DMS53 treated with DMSO at 0.1 percent for 48 hours (cell line): ENCODE measurements around the gene LEMD2.

Experiments
- DNase-seq: peaks from one replicate; lab custom pipeline; 2025; ENCODE audit not compliant: unreplicated experiment; lab: John Stamatoyannopoulos, UW

LEMD2 gene

GRCh38 chr6:33797626-33798342, 8.9 kb upstream of the LEMD2 start:
- no peak for DNase-seq

DNA sequence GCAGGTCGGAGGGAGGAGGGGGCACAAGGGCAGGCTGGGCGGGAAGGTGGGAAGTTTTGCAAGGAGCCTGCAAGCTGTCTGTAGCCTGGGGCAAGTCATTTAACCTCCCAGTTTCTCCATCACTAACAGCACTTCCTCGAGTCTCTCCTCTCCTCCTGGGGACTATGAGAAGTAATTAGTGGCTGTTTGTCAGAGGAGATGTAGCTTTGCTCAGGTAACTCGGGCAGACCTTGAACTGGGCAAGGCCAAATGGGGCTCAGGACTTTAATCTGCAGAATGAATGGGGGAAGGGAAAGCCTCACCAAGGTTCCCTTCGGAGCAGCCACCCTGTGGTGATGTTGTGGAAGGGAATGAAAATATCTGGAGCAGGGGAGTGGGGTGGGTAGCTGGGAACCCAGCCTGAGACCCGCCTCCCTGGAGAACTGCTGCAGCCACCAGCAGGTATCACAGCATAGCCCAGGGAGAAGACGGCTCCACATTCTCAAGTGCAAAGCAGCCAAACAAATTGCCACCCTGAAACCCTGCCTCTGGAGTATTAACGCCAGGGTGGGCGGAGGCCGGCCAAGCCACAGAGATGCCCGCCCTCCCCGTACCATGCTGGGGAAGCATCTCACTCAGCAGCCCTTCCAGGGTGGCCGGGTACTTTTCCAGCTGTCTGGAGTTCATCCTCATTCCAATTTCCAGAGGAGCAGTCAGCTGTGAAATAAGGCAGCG, 6.1 kb upstream of the LEMD2 start:
- no peak for DNase-seq

- no peak for DNase-seq
These were observed 4.1 kb upstream of the LEMD2 start for GRCh38 chr6:33792981-33793380.

DNA sequence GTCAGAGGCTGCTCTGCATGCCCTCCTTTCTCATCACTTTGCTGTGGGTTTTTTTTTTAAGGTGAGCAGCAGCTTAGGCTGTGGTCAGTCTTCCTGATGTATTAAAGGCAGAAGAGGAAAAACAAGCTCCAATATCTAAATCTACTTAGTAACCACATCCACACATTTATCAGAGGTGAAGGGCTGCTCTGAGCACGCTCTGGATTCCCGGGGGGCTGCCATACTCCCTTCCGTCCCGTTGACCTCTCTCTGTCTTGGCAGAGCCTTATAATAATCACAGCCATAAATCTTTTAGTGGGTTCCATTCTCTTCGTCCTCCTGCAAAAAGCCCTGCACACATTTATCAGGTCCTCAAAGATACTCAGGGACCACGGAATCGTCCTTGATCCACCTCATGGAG, 2.7 kb upstream of the LEMD2 start:
- no peak for DNase-seq

DNA sequence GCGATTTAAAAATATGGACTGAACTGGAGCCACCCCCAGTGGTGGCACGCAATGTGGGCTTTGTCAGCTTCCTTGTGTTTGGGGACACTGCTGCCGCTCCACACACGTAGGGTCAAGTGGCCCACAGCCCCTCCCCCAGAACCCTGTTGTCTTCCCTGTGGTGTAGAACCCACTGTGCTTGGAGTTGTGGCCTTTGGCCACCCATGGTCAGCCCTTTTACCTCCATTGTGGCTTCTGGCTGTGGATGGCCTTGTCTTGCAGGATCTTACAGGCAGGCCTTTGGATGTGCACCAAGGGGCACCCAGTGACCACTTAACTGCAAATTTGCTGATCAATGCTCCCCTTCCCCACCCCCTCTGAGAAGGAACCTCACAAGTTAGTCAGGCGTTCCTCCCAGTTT, 2.0 kb upstream of the LEMD2 start:
- DNase-seq: no peak

DNA sequence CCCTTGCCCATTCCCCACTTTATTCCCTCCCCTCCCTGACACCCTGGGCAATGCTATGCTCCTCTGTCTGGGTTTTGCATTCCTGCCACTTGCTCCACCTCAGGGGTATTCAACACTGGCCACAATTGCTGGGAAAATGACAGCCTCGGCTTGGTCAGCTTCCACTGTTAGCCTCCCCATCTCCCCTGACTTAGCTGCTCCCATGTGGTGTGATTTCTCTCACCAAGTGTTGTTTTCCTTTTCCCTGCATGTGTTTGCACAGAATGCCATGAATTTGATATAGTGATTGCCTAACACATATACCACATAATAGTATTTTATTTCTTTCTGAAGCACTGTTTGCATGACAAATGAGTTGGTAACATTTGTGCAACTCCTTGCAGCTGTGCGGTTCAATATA, 1.4 kb upstream of the LEMD2 start:
- DNase-seq: no peak

GRCh38 chr6:33789550-33789895, 593 bp upstream of the LEMD2 start:
- no peak for DNase-seq

GRCh38 chr6:33787954-33788693, 806 bp downstream of the LEMD2 start:
- peak; percentile 53 for DNase-seq

DNA sequence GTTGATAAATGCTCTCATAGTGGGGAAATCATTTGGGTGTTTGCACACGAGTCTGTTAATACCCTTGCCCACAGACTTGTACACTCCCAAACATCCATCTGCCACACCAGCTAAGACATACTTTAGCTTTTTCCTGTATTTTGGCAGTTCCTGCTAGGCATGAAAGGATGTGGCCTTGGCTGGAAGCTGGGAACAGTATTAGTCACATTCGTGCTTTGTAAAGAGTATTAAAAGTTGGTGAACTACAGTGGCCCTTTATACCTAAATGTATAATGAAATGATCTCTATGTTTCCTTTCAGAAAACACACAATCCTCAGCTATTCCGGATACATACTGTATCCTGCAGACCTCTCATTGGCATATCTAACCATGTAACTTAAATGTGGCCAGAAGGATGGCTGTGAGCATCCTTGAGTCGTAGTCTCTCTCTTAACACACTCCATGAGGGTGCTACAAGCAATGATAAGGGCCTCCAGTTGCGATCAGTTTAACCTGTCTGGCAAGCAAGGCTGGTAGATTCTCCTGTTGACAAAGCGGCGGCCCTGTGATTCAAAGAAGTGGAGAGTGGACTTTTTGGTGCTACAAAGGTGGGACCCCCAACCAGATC, 1.5 kb downstream of the LEMD2 start:
- no peak for DNase-seq

DNA sequence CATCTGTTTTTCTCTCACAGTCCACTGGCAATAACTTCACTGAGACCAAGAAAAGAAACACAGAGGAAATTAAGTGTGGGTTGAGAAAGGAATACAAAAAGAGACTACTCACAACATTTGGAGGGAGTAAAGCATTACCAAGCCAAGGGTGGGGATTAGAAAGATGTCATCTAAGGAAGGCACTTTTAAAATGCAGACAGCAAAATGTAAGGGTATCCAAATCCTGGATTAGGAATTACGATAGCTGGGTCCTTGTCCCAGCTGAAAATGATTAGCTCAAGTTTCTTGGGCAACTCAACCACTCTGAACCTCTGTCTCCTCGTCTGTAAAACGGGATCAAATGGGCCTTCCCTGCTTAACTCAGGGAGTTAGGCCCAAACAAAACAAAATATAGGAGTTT, 2.2 kb downstream of the LEMD2 start:
- no peak for DNase-seq

DNA sequence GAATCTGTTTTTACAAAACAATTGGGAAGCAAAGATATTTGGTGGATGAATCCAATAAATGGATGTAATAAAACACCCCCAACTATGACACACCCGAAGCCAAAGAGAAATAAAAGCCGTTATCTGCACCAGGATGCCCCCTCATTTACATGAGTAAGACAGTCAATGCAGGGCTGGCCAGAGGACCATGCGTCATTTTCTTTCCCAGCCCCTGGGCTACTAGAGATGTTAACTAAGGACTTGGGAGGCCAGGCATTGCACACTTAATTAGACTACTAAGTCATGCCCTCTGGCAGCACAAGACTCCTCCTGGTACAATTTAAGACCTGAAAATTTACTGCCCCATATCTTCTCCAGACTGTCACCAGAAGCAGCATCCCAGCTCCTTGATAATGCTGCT, 3.2 kb downstream of the LEMD2 start:
- no peak for DNase-seq

- DNase-seq: no peak
These were observed 4.1 kb downstream of the LEMD2 start for GRCh38 chr6:33784787-33785186.

DNA sequence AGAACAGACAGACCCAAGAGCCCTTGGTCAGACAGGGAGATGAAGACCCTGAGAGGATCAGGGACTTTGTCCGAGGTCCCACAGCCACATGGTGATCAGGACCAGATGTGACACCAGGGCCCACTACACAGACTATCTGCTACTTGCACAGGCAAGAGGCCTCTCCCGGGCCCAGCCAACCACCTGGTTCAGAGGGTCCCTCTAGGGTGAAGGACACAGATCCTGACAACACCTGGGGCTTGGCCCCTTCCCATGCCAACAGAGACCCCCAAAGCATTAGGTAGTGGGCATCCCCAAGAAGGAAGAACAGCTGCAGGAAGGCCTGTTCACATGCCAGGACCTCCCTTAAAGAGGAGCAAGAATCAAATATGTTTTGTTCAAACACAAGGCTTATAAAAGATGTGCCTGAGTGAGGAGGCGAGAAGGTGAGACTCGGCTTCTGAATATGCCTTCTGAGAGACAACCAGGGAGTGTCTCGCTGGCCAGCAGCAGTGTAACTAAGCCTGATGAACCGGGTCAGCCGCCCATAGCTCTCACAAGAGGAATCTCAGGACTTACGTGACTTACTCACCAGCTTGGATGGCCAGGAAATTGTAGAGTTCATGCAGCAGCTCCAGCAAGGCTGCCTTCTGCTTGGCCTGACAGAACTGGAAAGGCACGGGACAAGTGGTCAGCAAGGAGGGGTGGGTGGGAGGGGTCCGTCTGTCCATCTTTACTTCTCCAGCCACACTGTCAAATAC, 5.0 kb downstream of the LEMD2 start:
- no peak for DNase-seq

- DNase-seq: no peak
These were observed 6.4 kb downstream of the LEMD2 start for GRCh38 chr6:33782561-33782960.

GRCh38 chr6:33781131-33781975, 7.6 kb downstream of the LEMD2 start:
- no peak for DNase-seq

GRCh38 chr6:33779895-33780294, 9.0 kb downstream of the LEMD2 start:
- DNase-seq: no peak

DNA sequence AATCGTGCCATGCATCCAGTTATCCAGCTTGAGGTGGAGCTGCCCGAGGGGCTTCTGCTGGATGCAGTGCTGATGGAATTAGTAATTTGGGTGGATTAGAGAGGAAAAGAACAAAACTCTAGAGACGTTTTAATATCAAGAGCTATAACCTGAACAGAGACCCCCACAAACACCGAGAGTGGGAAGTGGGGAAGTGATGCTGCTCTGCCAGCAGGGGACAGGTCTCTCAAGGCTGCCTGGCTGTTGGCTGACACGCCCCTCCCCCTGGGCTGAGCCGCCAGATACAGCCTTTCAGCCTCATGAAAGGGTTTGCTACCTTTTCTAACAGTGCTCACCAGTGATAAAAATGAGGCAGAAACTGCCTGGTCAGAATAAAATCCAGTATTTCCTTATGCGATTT, 9.6 kb downstream of the LEMD2 start:
- no peak for DNase-seq

DNA sequence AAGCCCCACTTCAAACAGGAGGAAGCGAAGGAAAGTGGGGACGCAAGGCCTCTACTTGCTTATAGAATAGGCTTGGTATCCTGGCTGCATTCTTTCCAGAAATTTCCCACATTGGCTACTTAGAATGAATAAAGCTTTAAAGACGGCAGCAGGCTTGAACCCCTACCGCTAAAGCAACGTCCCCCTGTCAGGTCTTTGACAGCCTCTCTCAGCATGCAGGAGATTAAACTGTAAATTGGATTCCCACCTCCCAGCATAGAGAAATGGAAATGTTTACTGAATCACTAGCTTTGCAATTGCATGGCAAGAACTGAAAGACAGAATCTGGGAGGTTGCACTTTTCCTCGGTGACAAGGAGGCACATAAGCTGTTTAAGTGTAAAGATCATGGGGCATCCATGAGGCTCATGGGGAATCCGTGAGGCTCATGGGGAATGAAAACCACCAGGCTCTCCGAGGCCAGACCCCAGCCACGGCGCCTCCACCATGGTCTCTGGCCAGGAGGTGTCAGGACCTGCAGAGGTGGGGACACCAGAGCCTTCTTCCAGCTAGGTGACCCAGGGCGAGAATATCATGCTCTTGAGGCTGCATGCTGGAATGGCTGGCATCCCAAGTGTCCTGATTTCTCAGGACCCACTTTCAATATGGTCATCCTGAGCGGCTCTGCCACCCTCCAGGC, 10.3 kb downstream of the LEMD2 start:
- DNase-seq: no peak
